Dedifferentiated amniotic fluid mesenchymal stem cell (primary cell): Measurements from ENCODE around the gene RNF144A.
"Not testable (repeated sequence)": the region's sequence is repeated elsewhere in the genome, so short reads cannot be mapped to it uniquely, and the experiment has no call there.

Experiments
- DNase-seq: peaks from one replicate; pipeline ENCODE4 v3.0.0-alpha.2; 2016; ENCODE audit errors: extremely low spot score

Gene RNF144A

DNA sequence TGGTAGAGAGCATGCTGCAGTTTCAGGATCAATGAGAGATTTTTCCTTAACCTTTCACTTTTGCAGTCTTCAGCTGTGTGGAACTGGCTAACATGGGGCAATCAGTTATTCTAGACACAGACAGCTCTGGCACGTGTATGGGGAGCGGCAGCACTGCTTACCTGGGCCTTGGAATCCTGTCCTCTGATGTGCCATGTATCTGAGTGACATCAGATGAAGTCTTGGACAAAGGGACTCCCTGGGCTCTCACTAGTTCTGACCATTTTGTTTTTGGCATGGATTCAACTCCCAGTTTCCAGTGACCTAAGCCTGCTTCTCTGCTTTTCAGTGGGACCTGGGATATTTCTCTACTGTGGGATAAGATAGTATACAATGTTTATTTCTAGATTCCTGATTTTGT lies 54.3 kb downstream of the RNF144A start:
- no peak for DNase-seq

DNA sequence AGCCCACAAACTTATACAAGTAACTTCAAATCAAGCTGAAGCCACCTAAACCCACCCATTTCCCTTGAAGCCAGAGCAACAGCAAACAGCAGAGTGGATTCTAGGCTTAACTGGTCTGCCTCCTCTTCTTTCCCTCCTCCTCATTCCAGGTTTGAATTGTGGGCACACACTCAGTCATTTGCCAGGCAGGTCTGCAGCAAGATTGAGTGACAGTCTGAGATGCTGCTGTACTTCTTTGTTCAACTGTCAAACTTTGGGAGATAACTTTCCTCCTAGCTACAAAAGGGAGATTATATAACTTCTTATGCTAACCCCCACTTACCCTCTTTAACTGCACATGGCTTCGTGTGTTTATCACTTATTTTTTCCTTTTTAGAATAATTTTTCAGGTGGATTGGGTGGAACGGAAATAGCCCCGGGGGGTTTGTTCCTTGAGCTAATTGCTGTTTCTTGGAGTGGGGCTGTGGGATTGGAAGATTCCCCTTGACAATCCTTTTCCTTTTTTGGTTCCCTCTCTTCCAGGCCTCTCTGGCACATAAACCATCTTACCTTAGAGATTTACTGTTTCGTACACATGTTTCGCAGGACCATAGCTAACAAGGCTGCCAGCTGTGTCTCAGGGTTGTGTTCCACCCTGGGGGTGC lies 55.0 kb downstream of the RNF144A start:
- DNase-seq: no peak

DNA sequence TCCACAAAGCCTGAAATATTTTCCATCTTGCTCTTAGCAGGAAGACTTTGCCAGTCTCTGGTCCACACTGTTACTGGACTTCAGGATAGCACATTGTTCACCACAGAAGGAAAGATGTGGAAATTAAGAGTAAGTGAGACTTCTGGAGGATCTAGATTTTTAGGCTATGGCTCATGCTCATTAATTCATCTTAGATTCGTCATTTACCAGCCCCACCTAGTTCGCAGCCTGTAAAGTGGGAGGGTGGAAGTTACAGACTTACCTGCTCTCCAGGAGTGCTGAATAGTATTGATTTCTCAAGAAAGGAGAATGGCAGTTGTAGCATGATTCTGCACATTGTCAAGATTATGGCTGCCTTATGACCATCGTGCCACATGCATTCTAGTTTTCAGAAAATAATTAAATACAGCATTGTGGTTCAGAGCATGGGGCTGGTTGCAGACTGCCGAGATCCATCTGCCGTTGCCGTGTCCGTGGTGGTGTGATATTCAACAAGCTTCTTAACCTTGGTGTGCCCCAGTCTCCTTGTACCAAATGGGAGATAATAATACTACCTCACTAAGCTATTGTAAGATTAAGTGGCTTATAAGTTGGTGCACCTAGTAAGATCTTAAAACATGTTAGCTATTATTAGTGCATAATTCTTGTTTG lies 56.8 kb downstream of the RNF144A start:
- no peak for DNase-seq

DNA sequence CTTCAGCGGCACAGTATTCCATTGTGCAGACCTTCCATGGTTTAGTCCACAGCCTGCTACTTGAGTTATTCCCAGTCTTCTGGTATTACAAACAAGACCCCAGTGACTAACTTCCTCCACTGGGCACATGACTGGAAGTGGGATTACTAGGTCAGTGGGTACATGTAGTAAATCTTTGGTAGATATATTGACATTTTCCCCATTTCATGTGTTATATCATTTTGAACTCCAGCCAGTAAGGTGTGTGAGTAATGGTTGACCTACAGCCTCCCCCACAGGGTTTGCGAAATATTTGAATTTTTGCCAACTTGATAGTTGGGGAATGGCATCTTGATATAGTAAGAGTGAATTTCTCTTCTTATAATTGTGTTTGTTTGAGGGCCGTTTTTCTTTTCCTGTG lies 58.8 kb downstream of the RNF144A start:
- no peak for DNase-seq

DNA sequence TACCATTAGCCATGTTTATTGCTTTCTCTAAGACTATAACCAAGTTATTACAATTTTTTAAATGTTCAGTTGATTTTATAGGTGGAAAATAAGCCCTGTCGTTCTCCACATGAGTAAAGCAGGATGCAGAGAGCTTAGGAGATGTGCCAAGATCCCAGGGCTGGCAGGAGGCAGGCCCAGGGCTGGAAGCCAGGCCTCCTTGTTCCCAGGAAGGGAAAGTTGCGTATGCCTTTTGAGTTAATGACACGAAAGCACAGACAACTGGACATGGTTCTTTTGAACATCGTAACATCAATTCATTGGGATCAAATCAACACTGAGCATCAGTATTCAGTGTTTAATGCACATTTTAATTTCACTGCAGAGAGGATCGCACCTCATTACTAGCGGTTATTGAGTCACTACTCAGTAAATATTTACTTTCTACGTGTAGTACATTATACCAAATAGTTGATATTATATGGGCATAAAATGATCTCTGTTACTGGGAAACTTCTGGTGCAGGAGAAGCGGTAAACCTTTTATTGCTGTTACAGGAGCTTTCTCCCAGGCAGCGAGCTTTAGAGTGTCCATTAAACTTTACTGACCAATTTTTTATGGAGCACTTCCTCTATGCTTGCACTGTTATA lies 60.0 kb downstream of the RNF144A start:
- DNase-seq: no peak

DNA sequence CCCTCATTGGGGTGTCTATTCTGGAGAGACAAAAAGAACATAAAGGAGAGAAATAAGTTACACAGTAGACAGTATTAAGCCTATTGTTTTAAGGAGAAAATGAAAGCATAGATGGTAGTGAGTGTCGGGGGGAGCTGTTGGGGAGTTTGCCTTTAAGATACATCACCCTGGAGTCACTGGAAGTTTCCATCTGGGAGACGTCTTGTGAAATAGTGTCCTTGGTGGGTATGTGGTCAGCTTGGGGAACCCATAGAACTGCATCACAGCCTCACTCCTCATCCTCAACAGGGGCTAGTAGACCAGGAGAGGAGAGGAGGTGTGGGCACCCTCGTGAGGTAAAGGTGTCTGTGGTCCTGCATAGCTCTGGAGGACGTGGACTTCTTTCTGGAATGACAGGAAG lies 60.6 kb downstream of the RNF144A start:
- DNase-seq: no peak

DNA sequence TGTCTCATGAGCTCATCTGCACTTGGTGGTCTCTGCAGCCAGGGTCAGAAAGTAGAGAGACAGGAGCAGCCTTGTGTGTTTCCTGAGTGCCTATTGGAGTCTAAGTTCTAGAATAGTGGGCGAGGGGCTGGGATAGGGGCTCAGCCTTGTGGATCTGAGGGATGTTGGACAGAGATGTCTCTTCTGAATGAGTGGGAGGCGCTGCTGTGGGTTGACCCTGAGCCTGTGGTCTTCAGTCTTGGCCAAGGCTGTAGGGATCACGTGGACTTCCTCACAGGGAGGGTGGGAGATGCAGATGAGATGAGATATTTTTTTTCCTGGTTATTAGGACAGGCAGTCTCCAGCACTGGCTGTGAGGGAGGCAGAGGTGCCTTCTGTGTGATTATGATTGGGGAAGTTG lies 61.8 kb downstream of the RNF144A start:
- DNase-seq: no peak

DNA sequence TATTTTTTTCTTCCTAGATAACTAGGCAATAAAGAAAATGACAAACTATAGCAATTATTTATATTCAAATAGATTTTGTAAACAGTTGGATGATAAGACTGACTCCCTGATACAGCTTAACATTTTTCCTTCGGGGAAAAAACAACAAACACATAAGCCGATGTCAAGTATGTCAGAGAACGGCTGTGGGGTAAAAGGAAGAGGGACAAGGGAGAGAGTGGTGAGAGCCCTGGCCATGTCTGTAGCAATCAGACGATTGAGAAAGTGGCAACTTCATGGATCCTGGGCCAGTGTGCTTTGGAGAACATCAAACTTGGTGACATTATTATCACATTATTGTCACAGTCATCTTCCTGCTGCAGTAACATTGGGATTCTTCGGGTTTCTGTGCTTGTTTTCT lies 65.2 kb downstream of the RNF144A start:
- DNase-seq: no peak

DNA sequence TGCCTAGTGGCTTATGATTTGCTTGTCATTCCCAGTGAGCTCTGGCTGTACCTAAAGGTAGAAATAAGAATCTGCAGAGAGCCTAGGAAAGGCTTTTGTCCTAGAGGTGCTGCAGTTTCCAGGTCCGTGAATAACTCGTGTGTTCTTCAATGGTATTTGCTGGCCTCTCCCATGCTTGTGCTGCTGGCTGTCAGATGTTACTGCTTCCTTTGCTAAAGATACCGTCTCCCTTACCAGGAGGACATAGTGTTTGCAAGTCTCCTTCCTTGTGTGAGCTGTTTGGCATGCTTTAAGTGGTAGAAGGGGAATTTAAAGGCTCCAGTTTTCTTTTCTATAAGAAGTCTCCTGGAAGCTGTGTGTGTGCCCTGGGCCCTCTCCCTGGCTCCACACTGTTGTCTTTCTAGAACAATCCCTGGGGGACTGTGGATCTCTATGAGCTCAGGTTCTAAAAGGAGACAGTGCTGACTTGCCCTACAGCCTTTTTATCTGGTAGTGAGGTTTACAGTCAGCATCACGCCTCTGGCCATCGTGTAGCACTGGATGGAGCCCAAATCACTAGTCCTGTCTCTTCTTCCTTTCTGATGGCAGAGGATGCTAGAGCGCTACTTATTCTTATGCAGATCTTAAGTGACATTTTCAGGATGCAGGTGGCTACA lies 65.8 kb downstream of the RNF144A start:
- no peak for DNase-seq

DNA sequence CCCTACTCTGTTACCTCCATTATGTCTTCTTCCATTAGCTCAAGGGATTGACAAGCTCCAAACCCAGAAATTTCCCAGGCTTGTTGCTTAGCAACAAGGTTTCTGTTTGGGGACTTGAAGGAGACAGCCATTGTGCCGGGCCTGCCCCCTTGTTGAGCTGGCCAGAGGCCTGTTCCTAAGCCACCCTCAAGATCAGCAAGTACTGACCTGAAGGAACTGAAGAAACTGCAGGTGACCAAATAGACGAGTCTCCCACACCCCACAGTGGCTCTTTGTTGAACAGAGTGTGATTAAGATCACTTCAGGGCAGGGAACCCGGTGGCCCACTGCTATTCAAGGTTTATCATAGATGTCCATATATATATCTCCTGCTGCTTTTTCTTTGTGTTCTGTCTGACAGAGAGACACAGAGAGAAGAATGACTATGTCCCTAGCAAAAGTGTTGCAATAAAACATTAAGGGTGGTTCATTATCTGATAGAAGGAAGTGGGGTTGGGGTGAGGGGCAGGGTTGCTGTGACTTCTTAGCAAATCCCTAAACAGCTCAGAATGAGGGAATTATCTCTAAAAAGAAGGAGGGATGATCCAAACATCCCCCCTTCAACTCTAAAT lies 69.2 kb downstream of the RNF144A start:
- DNase-seq: no peak

DNA sequence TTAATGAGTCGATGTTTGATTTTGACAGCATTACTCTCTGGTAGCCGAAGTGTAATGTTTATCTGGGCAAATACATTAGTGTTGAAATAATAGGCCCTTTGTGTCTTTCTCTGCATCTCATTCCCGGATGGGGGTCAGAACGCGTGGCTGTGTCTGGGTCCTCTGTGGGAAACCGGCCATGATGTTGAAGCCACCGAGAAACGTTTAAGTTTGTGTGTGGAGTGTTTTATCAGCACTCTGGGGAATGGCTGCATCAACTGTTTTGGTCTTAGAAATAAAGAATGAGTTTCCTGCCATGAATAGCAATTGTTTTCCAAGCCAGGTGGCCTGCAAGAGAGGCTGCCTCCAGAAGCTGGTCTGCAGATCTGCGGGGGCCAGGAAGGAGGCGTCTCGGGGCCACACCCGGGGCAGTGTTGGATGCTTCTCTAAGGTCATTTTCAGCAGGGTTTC lies 69.7 kb downstream of the RNF144A start:
- DNase-seq: no peak

DNA sequence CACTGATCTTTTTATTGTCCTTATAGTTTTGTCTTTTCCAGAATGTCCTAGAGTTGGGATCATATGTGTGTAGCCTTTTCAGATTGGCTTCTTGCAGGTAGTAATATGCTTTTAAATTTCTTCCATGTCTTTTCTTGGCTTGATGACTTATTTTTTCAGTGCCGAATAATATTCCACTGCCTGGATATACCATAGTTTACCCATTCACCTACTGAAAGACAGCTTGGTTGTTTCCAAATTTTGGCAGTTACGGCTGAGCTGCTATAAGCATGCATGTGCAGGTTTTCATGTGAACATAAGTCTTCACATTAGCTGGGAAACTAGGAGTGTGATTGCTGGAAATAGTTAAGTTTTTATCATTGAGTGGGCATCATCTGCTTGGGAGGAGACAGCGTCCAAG lies 73.7 kb downstream of the RNF144A start:
- no peak for DNase-seq

DNA sequence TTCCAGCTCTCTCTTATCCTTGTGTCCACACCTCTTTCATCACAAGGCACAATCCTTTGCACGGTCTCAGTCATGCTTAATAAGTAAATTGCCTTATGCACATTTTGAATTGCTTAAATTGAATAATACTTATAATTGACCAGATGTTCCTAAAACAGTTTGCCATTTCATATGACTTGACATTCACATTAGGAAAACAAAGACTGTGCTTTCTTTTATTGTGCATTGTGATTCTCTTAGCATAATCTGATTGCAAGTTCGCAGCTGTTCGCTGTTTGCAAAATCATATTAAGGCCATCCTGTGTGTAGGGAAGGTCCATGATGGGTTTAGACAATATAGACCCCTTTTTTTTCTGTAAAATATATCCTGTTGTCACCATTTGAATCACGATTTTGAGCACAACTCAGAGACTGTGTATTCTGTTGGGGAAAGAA lies 75.6 kb downstream of the RNF144A start:
- no peak for DNase-seq

DNA sequence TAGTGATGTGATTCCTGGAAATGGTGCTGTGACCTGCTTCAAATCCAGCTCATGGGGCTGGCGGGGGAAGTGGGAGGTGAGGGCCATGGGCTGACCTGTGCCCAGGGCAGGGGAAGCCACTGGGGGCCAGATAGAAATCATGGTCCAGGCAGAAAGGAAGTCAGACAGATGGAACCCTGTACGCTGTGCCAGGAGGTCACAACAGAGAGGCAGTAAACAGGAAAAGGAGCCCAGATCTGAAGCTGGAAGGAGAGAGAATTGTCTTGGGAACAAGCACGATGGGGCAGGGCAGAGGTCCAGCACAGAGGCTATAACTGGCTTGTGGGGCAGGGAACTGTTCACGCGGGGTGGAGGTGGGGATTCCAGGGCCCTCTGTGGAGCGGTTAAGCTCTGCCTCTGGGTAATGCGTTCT lies 76.0 kb downstream of the RNF144A start:
- DNase-seq: no peak

DNA sequence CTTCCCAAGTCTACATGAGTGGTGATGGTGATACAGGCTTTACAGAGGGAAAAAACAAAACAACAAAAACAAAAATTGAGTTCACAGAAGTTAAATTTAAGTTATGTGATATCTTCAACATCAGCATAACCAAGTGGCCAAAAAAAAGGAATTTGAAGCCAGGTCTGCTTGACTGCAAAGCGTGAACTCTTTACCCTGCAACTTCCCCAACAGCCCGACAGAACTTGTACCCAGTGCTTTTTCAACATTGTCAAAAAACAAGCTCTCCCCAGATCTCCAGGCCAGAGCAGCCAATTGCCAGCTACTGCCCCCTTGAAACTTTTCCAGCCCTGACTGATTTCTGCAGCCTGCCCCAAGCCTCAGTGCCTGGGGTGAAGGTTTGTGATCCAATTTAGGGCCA lies 76.7 kb downstream of the RNF144A start:
- no peak for DNase-seq

DNA sequence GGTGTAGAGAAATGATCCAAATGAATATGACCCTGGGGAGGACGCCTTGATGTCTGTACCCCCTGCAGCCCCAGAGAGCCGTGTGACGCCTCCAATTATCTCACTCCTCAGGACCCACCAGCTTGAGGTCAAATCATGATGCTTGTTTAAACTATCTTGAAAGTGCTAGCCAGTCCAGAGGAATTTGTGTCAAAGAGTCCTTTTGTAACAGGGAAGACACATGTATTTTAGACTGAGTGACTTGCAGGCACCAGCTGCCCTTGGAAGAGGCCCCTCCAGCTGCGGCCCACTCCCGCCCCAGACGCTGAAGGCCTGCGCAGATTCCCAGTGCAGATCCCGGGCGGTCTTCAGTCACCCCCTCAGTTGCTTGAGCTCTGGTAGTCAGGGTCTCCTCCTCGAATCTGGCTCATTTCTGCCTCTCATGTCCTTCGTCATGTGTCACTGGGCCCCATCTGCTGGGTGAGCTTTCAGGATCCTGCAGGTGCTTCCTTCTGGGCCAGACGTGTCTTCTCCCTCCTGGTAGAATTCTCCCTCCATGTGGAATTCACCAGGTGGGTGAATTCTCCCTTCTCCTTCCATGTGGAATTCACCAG lies 77.4 kb downstream of the RNF144A start:
- DNase-seq: no peak

DNA sequence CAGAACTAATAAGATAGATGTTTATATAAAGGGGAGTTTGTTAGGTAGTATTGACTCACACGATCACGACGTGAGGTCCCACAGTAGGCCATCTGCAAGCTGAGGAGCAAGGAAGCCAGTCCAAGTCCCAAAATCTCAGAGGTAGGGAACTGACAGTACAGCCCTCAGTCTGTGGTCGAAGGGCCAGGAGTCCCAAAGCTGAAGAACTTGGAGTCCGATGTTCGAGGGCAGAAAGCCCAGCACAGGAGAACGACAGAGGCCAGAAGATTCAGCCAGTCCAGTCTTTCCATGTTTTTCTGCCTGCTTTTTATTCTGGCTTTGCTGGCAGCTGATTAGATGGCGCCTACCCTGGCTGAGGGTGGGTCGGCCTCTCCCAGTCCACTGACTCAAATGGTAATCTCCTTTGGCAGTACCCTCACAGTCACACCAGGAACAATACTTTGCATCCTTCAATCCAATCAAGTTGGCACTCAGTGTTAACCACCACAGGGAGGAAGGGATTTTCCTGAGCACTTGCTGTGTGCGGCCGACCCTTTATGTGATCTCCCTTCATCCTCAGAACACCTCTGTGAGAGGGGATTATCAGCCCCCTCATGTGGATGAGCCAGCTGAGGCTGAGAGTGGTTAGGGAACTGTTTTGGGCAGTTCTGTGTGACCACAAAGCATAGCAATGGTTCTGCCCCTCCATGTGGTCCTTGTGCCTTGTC lies 78.3 kb downstream of the RNF144A start:
- no peak for DNase-seq

DNA sequence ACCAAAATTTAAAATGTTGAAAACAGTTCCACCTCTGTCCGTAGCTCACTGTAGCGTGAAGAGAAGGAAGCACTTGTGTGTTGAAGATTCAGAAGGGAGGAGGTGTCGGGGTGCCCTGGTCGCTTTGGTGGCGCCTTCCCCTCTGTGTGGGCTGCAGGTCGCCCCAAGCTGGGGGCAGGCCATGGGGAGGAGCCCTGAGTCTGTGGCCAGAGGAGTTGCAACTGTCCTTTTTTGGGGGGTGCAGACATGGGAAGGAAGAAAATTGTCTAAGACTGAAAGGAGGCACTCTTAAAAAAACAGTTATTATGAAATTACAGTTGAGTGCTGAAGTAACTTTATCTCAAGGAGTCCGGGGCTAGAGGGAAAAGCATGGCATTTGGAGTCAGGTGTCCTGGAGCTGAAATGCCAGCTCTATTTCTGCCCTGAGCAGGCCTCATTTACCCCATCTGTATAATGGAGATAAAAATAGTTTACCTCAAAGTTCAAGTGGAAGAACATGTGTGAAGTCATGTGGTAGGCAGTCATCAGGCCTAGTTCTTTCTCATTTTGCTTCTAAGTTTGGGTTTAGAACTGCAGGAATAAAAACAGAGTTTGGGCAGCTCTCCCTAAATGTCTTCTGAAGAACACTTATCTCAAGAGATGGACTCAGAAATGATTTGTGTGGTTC lies 82.1 kb downstream of the RNF144A start:
- no peak for DNase-seq

DNA sequence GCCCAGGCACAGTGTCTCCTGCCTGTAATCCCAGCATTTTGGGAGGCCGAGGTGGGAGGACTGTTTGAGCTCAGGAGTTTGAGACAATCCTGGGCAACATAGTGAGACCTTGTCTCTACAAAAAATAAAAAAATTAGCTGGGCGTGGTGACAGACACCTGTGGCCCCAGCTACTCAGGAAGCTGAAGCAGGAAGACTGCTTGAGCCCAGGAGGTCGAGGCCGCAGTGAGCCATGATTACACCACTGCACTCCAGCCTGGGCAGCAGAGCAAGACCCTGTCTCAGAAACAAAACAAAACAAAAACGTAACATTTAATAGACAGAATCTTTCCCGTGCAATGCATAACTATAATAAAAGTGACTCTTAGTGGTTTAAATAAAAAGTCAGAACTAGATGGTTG lies 84.2 kb downstream of the RNF144A start:
- not testable (repeated sequence) for DNase-seq

DNA sequence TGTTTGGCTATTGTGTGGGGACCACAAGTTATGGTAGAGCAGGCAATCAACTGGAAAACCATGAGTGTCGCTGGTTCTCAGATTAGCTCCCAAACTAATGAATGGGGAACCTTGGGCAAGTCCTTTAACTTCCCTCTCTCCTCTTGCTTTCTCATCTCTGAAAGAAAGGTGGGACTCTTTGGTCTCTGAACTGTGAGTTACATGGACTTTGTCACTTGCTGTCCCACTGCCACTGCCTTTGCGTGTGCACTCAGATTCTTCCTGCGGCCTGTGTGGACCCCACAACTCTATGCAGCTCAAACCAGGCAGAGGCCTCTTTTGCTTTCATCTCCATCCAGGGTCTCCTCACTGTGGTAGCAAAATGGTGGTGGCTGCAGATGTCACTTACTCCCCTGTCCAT lies 86.7 kb downstream of the RNF144A start:
- DNase-seq: no peak

DNA sequence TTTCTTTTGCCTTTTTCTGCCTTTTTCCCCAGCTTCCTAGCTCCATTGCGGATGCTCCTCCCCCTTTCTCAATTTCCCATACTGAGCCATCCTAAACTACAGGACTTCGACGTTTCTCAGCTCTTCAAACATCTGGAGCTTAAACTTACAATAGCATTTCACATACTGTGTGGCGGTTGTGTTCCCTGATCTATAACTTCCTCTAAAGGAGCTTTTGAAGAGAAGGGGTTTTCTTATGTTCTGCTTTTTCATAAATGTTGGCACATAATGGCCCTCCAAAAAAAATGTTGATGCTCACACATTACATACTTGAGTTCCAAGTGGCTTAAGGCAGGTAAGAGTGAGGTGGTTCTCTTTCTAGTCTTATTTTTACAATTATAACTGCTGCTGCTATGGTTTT lies 87.4 kb downstream of the RNF144A start:
- no peak for DNase-seq
